HG02588 (cell line): ENCODE data around the gene SH3RF3.

Experiments used
- ATAC-seq: cut with Tn5 transposase; IDR thresholded peaks from one replicate; pipeline ENCODE4 v1.9.1; 2021; ENCODE audit warnings: mild to moderate bottlenecking, moderate library complexity; ENCODE audit not compliant: unreplicated experiment

The SH3RF3 gene

GRCh38 chr2:109382951-109383350 is 253.9 kb downstream of the SH3RF3 start:
- ATAC-seq = no peak

- ATAC-seq = no peak
These were observed 254.7 kb downstream of the SH3RF3 start for GRCh38 chr2:109383505-109384307.

- no peak for ATAC-seq
These were observed 255.6 kb downstream of the SH3RF3 start for GRCh38 chr2:109384308-109385271.

GRCh38 chr2:109385506-109385905 is 256.5 kb downstream of the SH3RF3 start:
- ATAC-seq = no peak

- ATAC-seq = no peak
These were observed 257.1 kb downstream of the SH3RF3 start for GRCh38 chr2:109386004-109386695.

- ATAC-seq = no peak
These were observed 258.3 kb downstream of the SH3RF3 start for GRCh38 chr2:109387221-109387735.

GRCh38 chr2:109387778-109388469 is 258.9 kb downstream of the SH3RF3 start:
- no peak for ATAC-seq

- no peak for ATAC-seq
These were observed 262.2 kb downstream of the SH3RF3 start for GRCh38 chr2:109391243-109391642.

- ATAC-seq = no peak
These were observed 263.1 kb downstream of the SH3RF3 start for GRCh38 chr2:109392140-109392539.

- no peak for ATAC-seq
These were observed 264.0 kb downstream of the SH3RF3 start for GRCh38 chr2:109392816-109393661.

- ATAC-seq = no peak
These were observed 264.6 kb downstream of the SH3RF3 start for GRCh38 chr2:109393662-109393972.

GRCh38 chr2:109395494-109396201 is 266.6 kb downstream of the SH3RF3 start:
- ATAC-seq = no peak

GRCh38 chr2:109396202-109397180 is 267.5 kb downstream of the SH3RF3 start:
- ATAC-seq = peak; percentile 72

GRCh38 chr2:109397893-109398292 is 268.9 kb downstream of the SH3RF3 start:
- ATAC-seq = no peak

GRCh38 chr2:109398366-109399015 is 269.5 kb downstream of the SH3RF3 start:
- ATAC-seq = no peak

- no peak for ATAC-seq
These were observed 270.1 kb downstream of the SH3RF3 start for GRCh38 chr2:109399066-109399465.

GRCh38 chr2:109400102-109400501 is 271.1 kb downstream of the SH3RF3 start:
- ATAC-seq = no peak
